ENCODE measurements around the gene ZDHHC19. TPM values are rescaled to one million over a fixed set of nuclear protein-coding genes. Genes with fewer than 3 reads are reported as not detected.

ZDHHC19 gene
- total and polyA plus RNA-seq, 2 donors: 0.19 to 0.68 TPM

Other genes with a start within 250 kb of the ZDHHC19 start
- 48.2 TPM for gene TFRC, start 129.3 kb downstream of the ZDHHC19 start, total RNA-seq
- 32.0 TPM for gene TFRC, start 129.3 kb downstream of the ZDHHC19 start, polyA plus RNA-seq
- 0.66 TPM for gene SLC51A, start 5.1 kb upstream of the ZDHHC19 start, total RNA-seq
- 2.1 TPM for gene SLC51A, start 5.1 kb upstream of the ZDHHC19 start, polyA plus RNA-seq
- 23.3 TPM for gene PCYT1A, start 76.3 kb upstream of the ZDHHC19 start, total RNA-seq
- gene PCYT1A, start 76.3 kb upstream of the ZDHHC19 start, polyA plus RNA-seq: 18.9 TPM
- gene DYNLT2B, start 106.8 kb upstream of the ZDHHC19 start, total RNA-seq: 23.9 TPM
- gene DYNLT2B, start 106.8 kb upstream of the ZDHHC19 start, polyA plus RNA-seq: 41.0 TPM
- 0.05 TPM for gene TM4SF19, start 127.0 kb upstream of the ZDHHC19 start, total RNA-seq
- 0.46 TPM for gene TM4SF19, start 127.0 kb upstream of the ZDHHC19 start, polyA plus RNA-seq
- 10.9 TPM for gene UBXN7, start 221.0 kb upstream of the ZDHHC19 start, total RNA-seq
- 20.7 TPM for gene UBXN7, start 221.0 kb upstream of the ZDHHC19 start, polyA plus RNA-seq

Data from thymus (tissue), 2 donors.